Hindlimb muscle (tissue), 1 donor: ENCODE measurements around the gene DCAF12. TPM values are rescaled to one million over a fixed set of nuclear protein-coding genes. Genes with fewer than 3 reads are reported as not detected.
"Not testable (repeated sequence)": the region's sequence is repeated elsewhere in the genome, so short reads cannot be mapped to it uniquely, and the experiment has no call there.

ENCODE experiments used
- DNase-seq: peaks from one replicate; pipeline ENCODE4 v3.0.0-alpha.2; 2013
- polyA plus RNA-seq: library from polyadenylated mRNA; unstranded; fragments of 120-200 nt; gene quantifications from one replicate; pipeline ENCODE4 v1.2.1, GENCODE V29; 2013; ENCODE audit not compliant: insufficient read length

The DCAF12 gene
- polyA plus RNA-seq, 1 donor, result 31.2 TPM

DNA sequence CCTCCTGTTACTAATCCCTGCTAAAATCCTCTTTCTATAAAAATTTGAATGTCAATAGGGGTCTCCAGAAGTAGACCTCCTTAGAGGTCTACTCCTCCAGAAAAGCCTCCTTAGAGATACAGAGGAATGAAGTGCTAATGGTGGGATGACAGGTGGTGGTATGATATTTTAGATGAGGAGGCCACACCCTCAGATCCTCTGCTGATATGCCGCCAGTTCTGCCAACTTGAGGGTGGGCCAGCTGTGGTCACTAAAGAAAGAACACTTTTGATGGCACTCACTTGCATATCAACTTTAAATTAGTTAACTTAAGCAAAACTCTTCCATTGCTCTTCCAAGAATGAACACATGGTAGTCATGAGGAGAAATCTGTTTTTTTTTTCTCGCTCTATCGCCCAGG is 61.0 kb downstream of the DCAF12 start:
- DNase-seq, result no peak

DNA sequence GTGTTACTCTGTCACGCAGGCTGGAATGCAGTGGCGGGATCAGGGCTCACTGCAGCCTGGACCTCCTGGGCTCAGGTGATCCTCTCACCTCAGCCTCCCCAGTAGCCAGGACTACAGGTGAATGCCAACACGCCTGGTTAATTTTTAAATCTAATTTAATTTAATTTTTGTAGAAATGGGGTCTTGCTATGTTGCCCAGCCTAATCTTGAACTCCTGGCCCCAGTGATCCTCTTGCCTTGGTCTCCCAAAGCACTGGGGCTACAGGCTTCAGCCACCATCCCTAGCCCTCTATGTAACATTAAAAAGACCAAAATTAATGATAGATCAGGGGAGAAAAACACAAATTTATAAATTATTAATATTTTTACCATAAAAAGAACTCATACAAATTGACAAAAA is 66.5 kb downstream of the DCAF12 start:
- no peak for DNase-seq

DNA sequence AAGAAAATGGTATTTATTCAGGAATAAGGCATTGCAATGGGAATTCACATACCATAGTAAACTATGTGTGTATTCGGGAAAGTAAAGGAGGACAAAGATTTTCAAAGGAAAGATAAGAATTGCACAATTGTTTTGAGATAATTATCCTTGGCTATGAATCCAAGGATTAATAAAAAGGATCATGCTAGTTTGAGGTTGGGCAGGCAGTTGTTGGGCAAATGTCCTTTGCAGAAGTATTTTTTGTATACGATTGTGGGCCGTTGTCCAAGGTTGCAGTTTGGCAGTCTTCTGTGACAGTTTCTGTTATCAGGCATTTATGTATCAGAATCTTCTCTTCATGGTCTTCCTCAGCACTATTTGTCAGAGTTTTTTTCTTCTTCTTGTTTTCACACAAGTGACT is 67.2 kb downstream of the DCAF12 start:
- no peak for DNase-seq

DNA sequence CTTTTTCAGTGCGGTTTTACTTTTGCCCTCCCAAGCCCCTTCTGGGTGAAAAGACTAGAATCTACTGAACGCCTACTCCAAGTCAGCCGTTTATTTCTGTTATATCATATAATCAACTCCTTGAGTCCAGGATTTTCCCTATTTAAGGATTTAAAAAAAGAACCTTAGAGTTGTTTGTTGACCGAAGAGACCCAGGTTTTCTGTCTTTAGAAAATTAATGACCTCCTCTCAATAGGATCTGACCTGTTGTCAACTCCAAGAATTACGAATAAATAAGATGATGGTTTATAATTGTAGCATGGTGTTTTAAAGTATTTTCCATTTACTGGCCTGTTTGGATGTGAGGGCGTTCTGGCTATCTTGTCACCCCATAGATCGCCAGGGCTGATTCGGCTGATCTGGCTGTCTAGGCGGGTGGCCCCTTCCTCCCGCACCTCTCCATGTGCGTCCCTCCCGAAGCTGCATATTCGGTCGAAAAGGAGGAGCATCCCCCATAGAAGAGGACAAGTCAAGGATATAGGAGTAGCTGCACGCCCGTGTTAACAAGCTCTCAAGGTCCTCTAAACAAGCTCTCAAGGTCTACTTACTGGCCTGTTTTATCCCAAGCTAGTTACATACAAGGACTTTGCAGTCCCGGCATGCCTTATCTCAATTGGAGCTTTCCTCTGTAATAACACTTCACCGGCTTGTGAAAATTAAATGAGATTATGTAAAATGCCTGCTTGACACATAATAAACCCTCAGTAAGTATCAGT is 76.7 kb downstream of the DCAF12 start:
- no peak for DNase-seq

DNA sequence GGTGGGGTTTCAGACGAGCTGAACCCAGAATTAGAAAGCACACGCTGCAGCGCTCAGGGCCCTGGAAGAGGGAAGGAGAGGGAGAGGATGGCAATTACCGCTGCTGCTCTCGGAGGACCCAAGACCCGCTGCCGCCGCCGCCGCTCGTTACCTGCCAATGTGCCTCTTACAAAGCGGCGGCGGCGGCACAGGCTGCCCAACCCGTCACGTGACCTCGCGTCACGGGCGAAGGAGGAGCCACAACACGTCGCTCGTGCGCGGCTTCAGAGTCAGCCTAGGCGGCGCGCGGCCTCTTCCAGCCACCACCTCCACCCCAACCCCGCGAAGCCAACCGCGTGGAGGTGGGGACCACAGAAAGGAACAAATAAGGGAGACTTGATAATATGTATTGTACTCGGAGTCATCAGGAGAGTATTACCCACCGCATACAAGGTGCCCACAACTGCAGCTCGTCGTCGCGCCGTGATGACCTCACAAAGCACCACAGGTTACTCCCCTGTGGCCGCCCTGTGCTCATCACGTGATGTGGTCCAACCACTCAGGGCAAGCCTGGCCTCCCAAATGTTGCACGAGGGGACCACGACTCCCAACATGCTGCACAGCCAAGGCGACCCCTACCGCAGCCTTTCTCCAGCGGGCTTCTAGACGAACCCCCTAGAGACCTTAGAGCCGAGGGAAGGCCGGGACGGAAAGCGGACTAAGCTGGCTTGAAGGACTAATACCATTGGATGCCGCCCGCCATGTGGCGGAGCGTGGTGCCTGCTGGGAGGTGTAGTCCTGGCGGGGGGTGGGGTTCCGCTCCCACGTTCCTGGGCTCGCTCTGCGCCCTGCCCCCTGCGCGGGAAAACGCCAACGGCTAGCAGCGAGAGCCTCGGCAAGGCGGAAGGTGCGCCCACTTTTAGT is 77.5 kb downstream of the DCAF12 start, which contains the start of gene UBAP2:
Gene UBAP2 (minus strand): TSS at position 161 of the 903 bp plus-strand sequence. CDS start 31,739 bp downstream, outside the sequence.
- peak; percentile 98 for DNase-seq

DNA sequence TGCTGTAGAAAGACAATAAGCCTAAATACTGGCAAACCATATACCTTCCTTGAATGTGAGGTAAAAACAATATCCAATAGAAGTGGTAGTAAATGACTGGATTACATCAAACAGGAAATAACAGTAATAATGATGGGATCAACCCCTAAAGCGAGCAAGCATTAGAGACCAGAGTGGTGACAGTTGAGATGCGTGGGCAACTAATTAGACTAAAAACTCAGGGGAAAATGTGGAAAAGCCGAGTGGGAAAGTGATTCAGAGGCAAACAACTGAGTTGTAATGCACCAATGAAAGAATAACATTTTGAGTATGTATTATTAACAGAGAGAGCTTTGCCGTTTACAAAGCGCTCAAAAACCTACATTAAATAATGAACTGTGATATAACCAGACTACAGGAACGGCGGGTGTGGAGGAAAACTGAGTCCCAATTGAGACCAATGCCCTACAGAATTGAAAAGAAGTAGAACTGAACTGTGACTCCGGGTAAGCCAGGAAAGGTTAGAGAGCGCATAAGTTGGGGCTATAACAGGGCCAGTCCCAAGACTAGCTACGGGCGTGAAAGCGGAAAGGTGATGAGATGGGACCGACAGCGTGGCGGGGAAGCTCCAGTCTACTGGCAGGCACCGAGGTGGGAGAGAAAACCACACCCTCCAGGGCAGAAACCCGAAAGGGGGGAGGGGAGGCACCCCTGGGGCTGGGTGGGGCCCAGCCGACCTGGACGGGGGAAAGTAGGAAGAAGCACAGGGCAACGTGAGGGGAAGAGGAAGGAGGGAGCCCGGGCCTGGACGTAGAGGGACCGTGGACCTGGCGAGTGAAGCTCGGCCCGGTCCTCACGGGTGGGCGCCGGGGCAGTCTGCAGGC is 78.4 kb downstream of the DCAF12 start:
- peak; percentile 34 for DNase-seq

DNA sequence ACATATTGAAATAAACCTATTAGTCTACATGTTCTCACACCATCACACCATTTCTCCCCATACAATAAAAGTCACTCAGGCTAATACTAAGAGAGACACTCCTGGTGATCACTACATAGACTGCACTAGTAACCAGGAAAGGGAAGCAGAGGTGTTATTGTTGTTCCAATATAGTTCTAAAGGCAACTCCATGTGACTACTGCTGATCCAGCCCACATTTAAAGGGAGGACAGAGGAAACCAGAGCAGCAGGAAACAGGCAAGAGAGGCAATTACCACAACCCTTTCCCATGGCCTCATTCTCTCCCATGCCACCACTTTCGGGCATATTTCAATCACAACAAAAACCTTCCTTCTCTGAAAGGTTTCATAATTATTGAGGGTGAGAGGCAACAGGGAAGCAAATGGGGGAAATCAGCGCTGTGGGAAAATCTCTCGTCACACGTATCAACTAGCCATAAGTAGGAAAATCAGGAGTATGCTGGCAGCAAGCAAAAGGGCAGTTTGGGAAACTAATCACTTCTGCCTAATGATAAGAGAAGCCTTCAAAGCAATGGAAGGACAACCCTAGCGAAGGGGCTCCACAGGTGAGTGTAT is 79.6 kb downstream of the DCAF12 start:
- no peak for DNase-seq

DNA sequence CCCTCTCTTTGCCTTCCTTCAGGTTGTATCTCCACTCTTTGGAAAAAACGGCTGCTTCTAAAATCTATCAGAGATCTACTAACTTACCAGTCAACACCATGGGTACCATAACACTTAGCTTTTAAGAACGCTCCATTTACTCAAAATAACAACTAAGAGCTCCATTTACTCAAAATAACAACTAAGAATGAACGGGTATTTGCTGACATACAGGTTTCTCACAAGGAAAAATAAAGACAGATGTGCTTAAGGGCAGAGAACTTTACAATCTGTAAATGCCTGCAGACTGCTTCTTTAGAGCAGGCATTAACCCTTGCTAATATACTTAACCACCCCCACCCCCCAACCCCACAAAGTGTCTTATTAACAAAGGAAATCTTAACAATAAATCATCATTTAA is 80.6 kb downstream of the DCAF12 start:
- no peak for DNase-seq

DNA sequence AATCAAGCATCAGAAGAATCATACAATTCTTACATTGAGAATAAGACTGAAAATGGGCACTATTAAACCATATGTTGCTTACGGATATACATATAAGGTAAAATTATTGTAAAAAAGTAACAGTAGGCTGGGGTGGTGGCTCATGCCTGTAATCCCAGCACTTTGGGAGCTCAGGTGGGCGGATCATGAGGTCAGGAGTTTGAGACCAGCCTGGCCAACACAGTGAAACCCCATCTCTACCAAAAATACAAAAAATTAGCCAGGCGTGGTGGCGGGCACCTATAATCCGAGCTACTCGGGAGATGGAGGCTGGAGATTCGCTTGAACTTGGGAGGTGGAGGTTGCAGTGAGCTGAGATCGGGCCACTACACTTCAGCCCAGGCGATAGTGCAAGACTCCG is 84.4 kb downstream of the DCAF12 start:
- not testable (repeated sequence) for DNase-seq

DNA sequence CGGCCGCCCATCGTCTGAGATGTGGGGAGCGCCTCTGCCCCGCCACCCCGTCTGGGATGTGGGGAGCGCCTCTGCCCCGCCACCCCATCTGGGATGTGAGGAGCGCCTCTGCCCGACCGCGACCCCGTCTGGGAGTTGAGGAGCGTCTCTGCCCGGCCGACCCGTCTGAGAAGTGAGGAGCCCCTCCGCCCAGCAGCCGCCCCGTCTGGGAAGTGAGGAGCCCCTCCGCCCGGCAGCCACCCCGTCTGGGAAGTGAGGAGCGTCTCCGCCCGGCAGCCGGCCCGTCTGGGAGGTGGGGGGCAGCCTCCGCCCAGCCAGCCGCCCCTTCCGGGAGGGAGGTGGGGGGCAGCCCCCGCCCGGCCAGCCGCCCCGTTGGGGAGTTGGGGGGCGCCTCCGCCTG is 87.6 kb downstream of the DCAF12 start:
- not testable (repeated sequence) for DNase-seq

DNA sequence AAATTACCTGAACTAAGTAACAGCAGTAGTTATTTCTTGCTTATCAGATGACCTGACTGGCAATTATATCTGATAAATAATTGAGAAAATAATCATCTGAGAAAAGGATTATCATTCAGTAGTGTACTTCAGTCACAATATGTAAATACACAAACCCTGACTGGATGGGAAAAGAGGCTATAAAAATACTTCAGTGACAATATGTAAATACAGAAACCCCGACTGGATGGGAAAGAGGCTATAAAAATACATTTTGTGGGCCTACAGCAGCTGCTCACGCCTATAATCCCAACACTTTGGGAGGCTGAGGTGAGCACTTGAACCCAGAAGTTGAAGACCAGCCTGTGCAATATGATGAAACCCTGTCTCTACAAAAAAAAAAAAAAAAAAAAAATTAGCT is 88.9 kb downstream of the DCAF12 start:
- DNase-seq, result no peak

DNA sequence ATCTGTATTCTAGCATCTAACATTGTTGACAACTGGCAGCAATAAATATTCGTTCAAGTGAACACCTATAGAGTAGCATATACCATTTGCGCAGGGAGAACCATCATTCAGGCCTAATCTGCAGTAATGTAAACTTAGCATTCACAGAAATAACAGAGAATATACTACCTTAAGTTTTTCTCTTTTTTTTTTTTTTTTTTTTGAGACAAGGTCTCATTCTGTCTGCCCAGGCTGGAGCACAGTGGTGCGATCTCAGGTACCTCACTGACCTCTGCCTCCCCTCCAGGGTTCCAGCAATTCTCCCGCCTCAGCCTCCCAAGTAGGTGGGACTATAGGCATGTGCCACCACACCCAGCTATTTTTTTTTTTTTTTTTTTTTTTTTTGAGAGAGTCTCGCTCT is 89.9 kb downstream of the DCAF12 start:
- no peak for DNase-seq

Other genes with a start within 250 kb of the DCAF12 start
- 92.0 TPM for gene UBAP2, start 77.8 kb downstream of the DCAF12 start, polyA plus RNA-seq
- 39.4 TPM for gene UBAP1, start 52.3 kb upstream of the DCAF12 start, polyA plus RNA-seq
- 17.2 TPM for gene KIF24, start 202.6 kb upstream of the DCAF12 start, polyA plus RNA-seq
- 23.3 TPM for gene NUDT2, start 202.9 kb upstream of the DCAF12 start, polyA plus RNA-seq